ENCODE data around the gene YTHDF1. TPM values are rescaled to one million over a fixed set of nuclear protein-coding genes. Genes with fewer than 3 reads are reported as not detected.

The YTHDF1 gene
- total and polyA plus RNA-seq, 11 donors: 14.7 to 38.2 (median 22.5) TPM

DNA sequence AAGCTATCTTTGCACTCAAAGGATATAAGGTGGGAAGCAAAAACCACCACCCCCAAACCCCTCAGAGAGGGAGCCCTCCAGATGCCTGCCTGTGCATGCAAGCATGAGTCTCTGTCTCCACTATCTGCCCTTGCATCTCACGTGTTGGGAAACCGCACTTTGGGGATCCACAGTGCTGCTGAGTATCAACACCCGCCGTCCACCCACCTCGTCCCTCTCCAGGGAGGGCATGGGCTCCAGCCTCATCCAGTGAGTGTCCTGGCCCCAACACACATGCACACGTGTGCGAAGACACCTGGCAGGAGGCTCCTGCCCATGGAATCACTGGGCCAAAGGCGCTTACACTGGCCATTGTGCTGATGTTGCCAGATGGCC lies 3.5 kb upstream of the YTHDF1 start:
- Histone ChIP-seq H3K27ac (no peak overlapping the region), H3K9me3 (no peaks in the 10 kb centered on the region), H3K27me3 (peaks cover 0 to 7% (median 0%) of the 10 kb centered on the region in 9 donors), H3K36me3 (peaks cover 0 to 5% (median 2%) of the 10 kb centered on the region in 9 donors), H3K4me1 (peaks cover 3 to 20% (median 13%) of the 10 kb centered on the region in 12 donors), H3K4me3 (no peak overlapping the region)
- no peak for TF ChIP-seq CTCF (IDR thresholded peaks at IDR 0.05)
- TF ChIP-seq POLR2A (IDR thresholded peaks at IDR 0.05): no peak
- WGBS, 4 donors: 72 to 81% (median 76%) methylated on average over 8 of the region's 8 CpGs
- intact Hi-C loops (cut with DNase I): loop anchor here in 2 of 10 donors (5.0 kb wide), 1 partner anchor 53 kb away; the partner anchor contains the start of gene ARFGAP1 (in 2 of the 2)
- ATAC-seq: no peak
- no peak for DNase-seq

DNA sequence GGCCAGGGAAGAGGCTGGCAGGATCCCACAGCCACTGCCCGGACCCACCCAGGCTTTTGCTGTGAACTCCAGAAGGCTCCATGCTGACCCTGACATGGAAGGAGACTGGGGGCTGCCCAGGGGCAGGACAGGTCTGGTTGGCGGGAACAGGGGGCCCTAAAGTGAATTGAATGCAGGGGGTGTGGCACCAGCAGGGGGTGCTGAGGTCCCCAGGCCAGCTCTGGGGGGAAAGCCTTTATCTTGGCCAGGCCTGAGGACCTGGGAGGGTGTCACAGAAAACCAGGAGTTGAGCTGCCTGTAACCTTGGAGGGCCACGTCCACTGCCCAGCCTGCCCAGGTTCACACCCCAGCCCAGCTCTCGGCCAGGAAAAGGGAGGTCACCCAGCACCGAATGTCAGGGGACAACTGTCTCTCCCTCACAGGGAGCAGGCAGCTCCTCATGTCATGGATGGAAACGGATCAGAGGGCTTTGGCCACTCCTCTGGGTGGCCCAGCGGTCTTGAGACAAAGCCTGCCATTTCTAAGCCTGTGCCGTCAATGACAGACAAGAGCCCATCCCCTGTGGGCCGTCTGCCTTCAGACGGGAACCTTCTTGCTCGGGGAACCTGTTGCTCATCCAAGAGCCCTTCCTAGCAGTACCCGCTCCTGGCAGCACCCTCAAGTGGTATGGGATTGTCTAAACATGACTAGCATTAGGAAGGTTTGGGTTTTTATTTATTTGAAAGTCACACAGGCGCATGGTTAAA lies 2.9 kb upstream of the YTHDF1 start:
- WGBS, 4 donors: 71 to 79% (median 74%) methylated on average over 10 to 13 of the region's 13 CpGs
- ATAC-seq (no peak), DNase-seq (peak in 1 of 5 donors; percentile 62)
- H3K27ac ChIP-seq: no peak overlapping the region
- H3K27me3 ChIP-seq: peaks cover 0 to 7% (median 0%) of the 10 kb centered on the region in 9 donors
- no peaks in the 10 kb centered on the region for H3K9me3 ChIP-seq
- H3K4me1 ChIP-seq: peaks cover 0 to 21% (median 18%) of the 10 kb centered on the region in 12 donors
- no peak for TF ChIP-seq CTCF (IDR thresholded peaks at IDR 0.05)
- no peak for TF ChIP-seq POLR2A (IDR thresholded peaks at IDR 0.05)
- no peak overlapping the region for H3K4me3 ChIP-seq
- peaks cover 0 to 10% (median 6%) of the 10 kb centered on the region in 9 donors for H3K36me3 ChIP-seq
- intact Hi-C loops (cut with DNase I): loop anchor here in 2 of 10 donors (5.0 kb wide), 1 partner anchor 53 kb away; the partner anchor contains the start of gene ARFGAP1 (in 2 of the 2)

DNA sequence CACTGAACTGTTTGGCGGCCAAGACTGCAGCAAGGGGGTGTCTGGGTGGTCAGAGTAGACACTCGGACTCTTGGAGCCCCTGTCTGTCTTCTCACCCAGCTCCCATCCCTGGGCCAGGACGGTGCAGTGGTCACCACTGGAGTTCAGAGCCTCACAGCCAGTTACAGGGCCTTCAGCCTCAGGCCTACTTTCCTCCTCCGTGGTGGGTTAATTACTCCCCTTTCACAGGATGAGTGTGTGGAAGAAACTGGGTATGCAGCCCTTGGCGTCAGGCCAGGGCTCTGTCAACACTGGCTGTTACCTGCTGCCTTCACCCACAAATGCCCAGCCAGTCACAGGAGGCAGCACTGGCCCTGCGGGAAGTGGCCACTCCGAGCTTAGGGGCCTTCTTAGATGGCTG lies 1.8 kb upstream of the YTHDF1 start:
- 67 to 76% (median 70%) methylated on average over 5 to 7 of the region's 7 CpGs for WGBS, 4 donors
- Histone ChIP-seq H3K4me1 (peaks cover 4 to 33% (median 27%) of the 10 kb centered on the region in 12 donors), H3K9me3 (no peaks in the 10 kb centered on the region), H3K4me3 (no peak overlapping the region), H3K27ac (no peak overlapping the region), H3K27me3 (peaks cover 0 to 7% (median 0%) of the 10 kb centered on the region in 9 donors), H3K36me3 (peaks cover 0 to 22% (median 16%) of the 10 kb centered on the region in 9 donors)
- DNase-seq (no peak), ATAC-seq (no peak)
- TF ChIP-seq CTCF (IDR thresholded peaks at IDR 0.05) (no peak), POLR2A (IDR thresholded peaks at IDR 0.05) (no peak)
- intact Hi-C loops (cut with DNase I): loop anchor here in 2 of 10 donors (5.0 kb wide), 1 partner anchor 55 kb away; the partner anchor contains the start of gene ARFGAP1 (in 2 of the 2)

- intact Hi-C loops (cut with DNase I): loop anchor here in 2 of 10 donors (5.0 kb wide), 1 partner anchor 55 kb away; the partner anchor contains the start of gene ARFGAP1 (in 2 of the 2)
- peak overlapping the region in 9 of 12 donors; percentile 75 to 92 (median 85) for H3K27ac ChIP-seq
- peaks cover 0 to 7% (median 0%) of the 10 kb centered on the region in 9 donors for H3K27me3 ChIP-seq
- no peaks in the 10 kb centered on the region for H3K9me3 ChIP-seq
- DNase-seq (no peak), ATAC-seq (no peak)
- WGBS, 4 donors: 81 to 86% (median 83%) methylated on average over 12 to 13 of the region's 13 CpGs
- H3K4me3 ChIP-seq: peak overlapping the region; percentile 38 to 100 (median 96)
- no peak for TF ChIP-seq CTCF (IDR thresholded peaks at IDR 0.05)
- TF ChIP-seq POLR2A (IDR thresholded peaks at IDR 0.05): no peak
- H3K4me1 ChIP-seq: peaks cover 4 to 41% (median 34%) of the 10 kb centered on the region in 12 donors
- peaks cover 0 to 29% (median 24%) of the 10 kb centered on the region in 9 donors for H3K36me3 ChIP-seq
Measured at GRCh38 chr20:63216849-63217471, 1.0 kb upstream of the YTHDF1 start.
